ENCODE measurements around the gene STARD13. TPM values are rescaled to one million over a fixed set of nuclear protein-coding genes. Genes with fewer than 3 reads are reported as not detected.

Gene STARD13
- total and polyA plus RNA-seq, 8 donors, result 21.9 to 43.6 (median 24.6) TPM

GRCh38 chr13:33262062-33262487, 23.5 kb downstream of the STARD13 start:
- no peak overlapping the region for H3K4me3 ChIP-seq
- intact Hi-C loops (cut with DNase I), result no loop called here

DNA sequence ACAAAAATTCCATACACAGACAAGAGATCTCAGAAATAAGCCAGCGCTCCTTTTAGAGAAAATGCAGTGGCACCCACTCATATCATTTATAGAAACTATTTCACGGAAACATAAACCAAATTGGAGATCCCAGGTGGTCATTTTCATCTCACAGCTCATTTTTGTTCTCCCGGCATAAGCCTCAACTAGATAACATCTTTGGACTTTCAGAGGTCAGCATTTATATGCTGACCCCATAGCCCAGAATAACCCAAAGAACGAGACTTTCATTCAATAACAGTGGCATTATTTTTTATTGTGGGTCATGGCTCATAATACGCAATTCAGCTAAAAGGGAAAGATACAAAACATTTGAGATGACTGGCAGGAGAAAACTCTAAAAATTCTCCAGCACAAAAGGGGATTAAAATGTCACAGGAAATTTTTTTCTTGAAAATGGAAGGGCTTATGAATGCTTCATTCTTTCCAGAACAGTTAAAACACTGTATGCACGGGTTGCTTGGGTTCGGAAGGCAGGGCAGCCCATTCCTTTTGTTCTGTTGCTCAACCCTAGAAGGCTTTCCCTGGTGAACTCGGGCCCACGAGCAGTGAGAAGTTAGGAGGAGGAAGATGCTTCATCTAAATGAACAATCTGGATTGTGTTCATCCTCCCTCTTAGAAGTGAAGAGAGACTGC, 24.0 kb downstream of the STARD13 start:
- Histone ChIP-seq H3K36me3 (no peaks in the 10 kb centered on the region), H3K4me1 (peaks cover 8 to 76% of the 10 kb centered on the region in 2 donors), H3K9me3 (no peaks in the 10 kb centered on the region), H3K27ac (peak overlapping the region in 1 of 2 donors; percentile 31), H3K4me3 (no peak overlapping the region), H3K27me3 (no peaks in the 10 kb centered on the region)
- no peak for ATAC-seq
- DNase-seq, result peak in 1 of 4 donors; percentile 56
- TF ChIP-seq CTCF (IDR thresholded peaks at IDR 0.05), result no peak
- intact Hi-C loops (cut with DNase I), result no loop called here

More at GRCh38 chr13:33262062-33262487, 23.5 kb downstream of the STARD13 start:
- no peaks in the 10 kb centered on the region for H3K36me3 ChIP-seq
- no peak for TF ChIP-seq CTCF (IDR thresholded peaks at IDR 0.05)
- H3K27ac ChIP-seq, result peak overlapping the region in 1 of 2 donors; percentile 31
- no peaks in the 10 kb centered on the region for H3K9me3 ChIP-seq
- H3K4me1 ChIP-seq, result peaks cover 8 to 76% of the 10 kb centered on the region in 2 donors
- DNase-seq (no peak), ATAC-seq (no peak)
- no peaks in the 10 kb centered on the region for H3K27me3 ChIP-seq

DNA sequence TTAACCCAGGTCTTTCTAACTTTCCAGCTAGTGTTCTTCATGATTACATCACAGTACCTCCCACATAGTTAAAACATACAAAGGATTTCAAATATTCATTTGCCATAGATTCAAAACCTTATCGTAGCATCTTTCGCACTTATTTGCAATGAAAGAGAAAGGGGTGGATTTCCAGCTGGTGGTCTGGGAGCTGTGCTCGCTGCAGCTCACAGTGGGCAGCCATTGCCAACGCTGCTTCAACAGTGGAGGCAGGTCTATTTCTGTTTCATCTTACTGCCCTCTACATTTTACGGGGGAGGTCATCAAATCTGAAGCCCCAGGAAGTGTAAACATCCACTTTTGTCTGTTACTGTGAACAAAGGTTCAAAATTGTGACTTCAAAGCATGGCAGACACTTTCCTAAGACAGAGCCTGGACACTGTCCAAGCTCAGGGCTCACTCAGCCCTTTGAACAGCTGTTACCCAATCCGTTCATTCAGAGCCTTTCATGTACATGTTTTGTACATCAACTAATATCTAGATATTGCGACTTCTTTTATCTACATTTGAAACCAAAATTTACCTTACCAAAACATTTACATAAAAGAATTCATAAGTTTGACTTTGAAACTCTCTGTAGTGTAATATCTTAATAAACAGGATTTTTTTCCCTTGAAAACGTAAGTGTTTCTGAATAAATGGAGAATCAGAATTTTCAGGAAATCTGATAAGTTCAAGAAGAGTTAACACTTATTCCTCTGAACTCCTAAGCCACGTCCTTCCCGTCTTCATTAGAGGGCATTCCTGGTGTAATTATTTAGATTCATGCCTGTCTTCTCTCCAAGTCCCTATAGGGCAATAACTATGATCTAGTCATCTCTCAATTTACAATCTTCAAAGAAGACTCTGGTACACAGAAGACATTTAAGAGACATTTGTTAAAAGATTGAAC, 25.1 kb downstream of the STARD13 start:
- intact Hi-C loops (cut with DNase I), result no loop called here
- no peaks in the 10 kb centered on the region for H3K27me3 ChIP-seq
- DNase-seq, result peak in 1 of 4 donors; percentile 76

GRCh38 chr13:33259296-33259695, 26.3 kb downstream of the STARD13 start:
- no peak for TF ChIP-seq CTCF (IDR thresholded peaks at IDR 0.05)
- Histone ChIP-seq H3K36me3 (no peaks in the 10 kb centered on the region), H3K27ac (peak overlapping the region in 1 of 2 donors; percentile 49), H3K9me3 (no peaks in the 10 kb centered on the region), H3K27me3 (no peaks in the 10 kb centered on the region), H3K4me1 (peaks cover 8 to 61% of the 10 kb centered on the region in 2 donors), H3K4me3 (no peak overlapping the region)
- intact Hi-C loops (cut with DNase I), result no loop called here
- no peak for DNase-seq
- ATAC-seq, result no peak

More for the DNA sequence above, 25.1 kb downstream of the STARD13 start:
- Histone ChIP-seq H3K4me3 (no peak overlapping the region), H3K27ac (peak overlapping the region in 1 of 2 donors; percentile 1), H3K36me3 (no peaks in the 10 kb centered on the region), H3K4me1 (peaks cover 8 to 73% of the 10 kb centered on the region in 2 donors), H3K9me3 (no peaks in the 10 kb centered on the region)
- TF ChIP-seq CTCF (IDR thresholded peaks at IDR 0.05), result no peak
- ATAC-seq, result peak; percentile 20

DNA sequence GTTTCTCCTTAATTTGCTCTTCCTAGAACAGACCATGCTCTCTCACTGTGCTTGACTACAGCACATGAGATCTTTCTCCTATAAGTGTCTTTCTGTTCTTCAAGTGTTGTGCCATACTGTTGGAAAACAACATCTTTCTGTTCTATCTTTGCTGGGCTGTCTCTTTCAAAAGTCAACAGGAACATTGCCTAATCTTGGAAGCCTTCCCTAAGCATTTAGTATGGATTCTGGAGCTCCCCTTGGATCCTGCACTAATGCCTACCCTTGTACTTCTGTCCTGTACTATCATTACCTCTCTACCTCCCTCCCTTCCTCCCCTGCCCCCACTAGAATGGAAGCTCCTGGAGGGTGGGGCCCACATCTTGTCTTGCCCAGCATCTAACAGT, 26.8 kb downstream of the STARD13 start:
- intact Hi-C loops (cut with DNase I), result no loop called here
- no peaks in the 10 kb centered on the region for H3K27me3 ChIP-seq
- no peaks in the 10 kb centered on the region for H3K9me3 ChIP-seq
- ATAC-seq (no peak), DNase-seq (no peak)
- no peak overlapping the region for H3K4me3 ChIP-seq
- TF ChIP-seq CTCF (IDR thresholded peaks at IDR 0.05), result no peak
- H3K36me3 ChIP-seq, result no peaks in the 10 kb centered on the region
- H3K27ac ChIP-seq, result peak overlapping the region; percentile 21 to 49
- peaks cover 8 to 56% of the 10 kb centered on the region in 2 donors for H3K4me1 ChIP-seq

Data from left lung (tissue), 10 donors.